Measurements from ENCODE around the gene PLA1A.
A peak's percentile ranks its signal among the peaks of the same experiment; 100 is the strongest.
"Not testable (repeated sequence)": the region's sequence is repeated elsewhere in the genome, so short reads cannot be mapped to it uniquely, and the experiment has no call there.

Gene PLA1A, protein sequence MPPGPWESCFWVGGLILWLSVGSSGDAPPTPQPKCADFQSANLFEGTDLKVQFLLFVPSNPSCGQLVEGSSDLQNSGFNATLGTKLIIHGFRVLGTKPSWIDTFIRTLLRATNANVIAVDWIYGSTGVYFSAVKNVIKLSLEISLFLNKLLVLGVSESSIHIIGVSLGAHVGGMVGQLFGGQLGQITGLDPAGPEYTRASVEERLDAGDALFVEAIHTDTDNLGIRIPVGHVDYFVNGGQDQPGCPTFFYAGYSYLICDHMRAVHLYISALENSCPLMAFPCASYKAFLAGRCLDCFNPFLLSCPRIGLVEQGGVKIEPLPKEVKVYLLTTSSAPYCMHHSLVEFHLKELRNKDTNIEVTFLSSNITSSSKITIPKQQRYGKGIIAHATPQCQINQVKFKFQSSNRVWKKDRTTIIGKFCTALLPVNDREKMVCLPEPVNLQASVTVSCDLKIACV

DNA sequence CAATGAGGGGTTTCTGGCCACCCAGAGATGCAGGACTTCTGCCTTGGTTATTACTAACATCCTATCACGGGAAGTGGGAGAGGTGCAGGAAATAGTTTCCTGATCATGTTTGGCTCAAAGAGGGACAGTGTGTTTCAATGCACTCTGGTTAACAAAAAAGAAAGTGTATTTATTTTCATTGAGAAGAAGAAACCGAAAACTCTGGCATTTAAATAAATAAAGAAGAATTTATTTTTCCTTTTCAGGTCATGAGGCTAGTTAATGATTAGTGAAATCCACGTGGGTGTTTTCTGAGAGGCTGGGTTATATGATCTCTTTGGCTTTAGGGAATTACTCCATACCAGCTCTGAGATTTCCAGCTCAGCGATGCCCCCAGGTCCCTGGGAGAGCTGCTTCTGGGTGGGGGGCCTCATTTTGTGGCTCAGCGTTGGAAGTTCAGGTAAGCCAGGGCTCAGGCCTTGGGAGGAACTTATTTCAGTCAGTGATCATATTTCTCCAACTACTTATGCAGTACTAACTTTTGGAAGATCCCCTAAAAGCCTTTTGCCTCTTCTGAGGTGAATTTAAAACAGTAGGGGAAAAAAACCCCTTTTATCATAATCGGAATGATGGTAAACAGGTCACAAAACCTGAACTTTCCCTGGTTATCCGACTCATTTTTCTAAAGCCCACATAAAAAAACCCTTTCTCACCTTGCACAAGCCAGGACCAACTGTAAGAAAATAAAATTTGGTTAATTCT lies at the start of gene PLA1A:
PLA1A (plus strand) TSS at position 338 of the 741 bp plus-strand sequence; CDS start at position 367, 29 bp downstream.
- DNase-seq = no peak

DNA sequence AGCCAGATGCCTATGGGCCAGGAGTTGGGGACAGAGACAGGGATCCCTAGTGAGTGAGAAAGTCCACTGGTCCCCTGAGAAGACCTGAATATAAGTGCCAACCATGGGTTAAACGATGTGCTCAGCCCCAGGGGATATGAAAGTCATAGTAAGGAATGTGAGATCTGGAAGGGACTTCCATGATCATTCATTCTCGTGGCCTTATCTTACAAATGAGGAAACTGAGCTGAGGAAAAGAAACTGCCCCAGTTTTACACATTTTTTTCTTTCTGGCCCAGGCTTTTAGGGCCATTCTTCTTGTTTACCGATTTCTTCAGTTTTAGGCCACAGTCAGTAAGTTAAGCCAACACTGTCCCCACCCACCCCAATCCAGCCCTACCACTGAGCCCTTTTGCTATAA lies 49.3 kb upstream of the PLA1A start:
- DNase-seq = no peak

DNA sequence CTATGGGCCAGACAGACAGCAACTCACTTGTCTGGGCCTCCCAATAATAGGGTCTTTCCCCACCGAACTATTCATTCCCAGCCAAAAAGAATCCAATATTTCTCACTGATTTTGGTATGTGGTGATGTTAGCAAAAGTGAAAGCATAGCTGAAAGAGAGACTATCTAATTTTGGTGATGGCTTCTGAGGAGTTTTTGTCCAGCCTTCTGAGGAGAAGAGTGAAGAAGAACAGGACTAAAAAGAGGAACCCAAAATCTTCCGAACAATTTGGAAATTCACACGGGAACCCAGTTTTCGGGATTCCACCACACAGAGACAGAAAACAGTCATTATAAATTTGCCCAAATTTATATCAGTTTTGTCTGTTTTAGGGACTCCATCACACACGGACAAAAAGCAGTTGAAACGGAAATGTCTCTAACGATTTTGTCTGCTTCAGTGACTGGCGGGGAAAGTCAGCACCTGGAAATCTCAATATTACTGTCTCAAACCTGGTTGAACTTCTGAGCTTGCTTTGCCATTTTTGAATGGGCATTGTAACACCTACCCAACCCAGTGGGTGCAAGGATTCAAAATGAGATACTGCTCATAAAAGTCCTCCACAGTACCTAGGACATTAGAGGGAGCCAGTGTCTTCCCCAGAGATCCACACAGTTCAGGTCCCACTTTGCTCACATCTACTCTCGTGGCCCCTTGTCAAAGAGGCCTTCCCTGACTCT lies 47.3 kb upstream of the PLA1A start:
- DNase-seq = no peak

DNA sequence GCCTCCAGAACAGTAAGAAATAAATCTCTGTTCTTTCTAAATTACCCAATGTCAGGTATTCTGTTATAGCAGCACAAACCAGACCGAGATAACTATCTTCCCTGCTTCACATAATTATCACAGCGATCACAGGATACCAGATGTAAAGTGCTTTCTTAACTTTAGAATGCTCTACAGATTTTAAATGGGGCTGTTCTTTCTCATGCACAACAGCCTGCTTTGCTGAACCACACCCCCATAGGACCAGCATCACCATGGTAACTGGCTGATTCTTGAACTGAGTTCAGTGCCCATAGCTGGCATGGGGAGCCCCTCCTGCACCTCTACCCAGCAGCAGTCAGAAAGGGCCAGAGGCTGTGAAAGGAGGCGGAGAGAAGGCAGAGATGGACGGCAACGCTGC lies 46.1 kb upstream of the PLA1A start:
- DNase-seq = no peak

DNA sequence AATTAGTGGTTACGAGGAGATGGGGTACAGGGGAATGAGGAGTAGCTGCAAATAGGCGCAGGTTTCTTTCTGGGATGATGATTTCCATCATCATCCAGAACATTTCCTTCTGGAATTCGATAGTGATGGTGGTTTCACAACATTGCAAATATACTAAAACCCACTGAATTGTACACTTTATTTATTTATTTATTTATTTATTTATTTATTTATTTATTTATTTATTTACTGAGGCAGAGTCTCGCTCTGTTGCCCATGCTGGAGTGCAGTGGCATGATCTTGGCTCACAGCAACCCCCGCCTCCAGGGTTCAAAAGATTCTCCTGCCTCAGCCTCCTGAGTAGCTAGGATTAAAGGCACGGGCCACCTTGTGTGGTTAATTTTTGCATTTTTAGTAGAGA lies 44.8 kb upstream of the PLA1A start:
- DNase-seq = not testable (repeated sequence)

DNA sequence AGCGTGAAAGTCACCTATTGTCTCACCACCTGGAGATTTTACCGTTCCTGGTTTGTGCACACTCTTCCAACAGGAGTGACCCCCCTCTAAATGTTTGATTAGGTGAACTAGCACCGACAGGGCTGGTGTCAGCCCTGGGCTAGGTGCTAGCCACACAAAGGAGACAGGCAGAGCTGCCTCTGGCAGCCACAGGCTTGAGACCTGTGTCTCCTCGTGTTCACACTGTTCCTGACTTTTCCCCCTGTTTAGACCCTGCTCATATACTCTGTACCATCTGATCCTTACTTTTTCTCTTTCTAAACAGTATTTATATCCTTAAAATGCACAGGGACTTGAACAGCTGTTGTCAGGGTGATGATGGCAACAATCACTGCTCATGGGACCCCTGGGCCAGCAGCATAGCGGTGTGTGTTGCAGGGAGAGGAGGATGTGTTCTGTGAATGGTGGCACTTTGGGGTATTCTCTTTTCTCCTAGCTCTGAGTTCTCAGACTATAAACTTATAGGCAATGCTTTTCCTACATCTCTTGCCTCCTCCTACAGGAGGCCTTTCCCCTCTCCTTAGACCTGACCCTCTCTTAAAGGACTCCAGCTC lies 43.8 kb upstream of the PLA1A start:
- no peak for DNase-seq

DNA sequence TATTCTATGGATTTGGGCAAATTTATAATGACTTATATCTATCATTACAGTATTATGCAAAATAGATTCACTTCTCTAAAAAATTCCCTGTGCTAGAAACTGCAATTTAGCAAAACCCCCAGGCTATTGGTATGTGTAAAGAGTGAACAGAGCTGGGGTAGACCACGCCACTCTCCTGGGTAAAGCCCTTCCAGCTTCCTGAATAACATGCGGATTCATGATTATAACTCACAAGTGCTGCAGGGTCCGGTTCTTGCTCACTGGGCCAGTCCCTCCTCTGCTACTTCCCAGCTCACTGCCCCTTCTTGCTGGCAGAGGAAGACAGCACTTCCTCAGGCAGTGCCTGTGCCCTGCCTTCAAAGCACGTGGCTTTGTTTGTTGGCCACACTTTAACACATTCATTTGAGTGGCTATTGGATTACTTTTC lies 42.4 kb upstream of the PLA1A start:
- DNase-seq = no peak

DNA sequence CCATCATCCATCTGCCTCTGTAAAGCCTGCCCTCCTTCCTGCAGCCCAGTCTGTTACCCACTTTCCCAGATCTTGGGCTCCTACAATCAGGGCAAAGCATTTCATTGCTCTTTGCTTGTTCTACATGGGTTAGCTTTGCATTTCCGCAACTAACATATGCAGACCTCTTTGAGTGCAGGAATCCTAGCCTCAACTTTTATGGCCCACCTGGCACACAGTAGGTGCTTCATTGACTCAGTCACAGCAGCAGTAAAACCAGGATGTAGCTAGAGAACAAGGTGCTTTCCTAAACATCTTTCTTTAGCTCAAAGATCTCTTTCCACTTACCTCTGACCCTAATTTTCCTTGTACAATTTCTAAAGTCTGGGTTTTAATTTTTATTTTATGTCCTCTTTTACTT lies 41.8 kb upstream of the PLA1A start:
- DNase-seq = no peak

DNA sequence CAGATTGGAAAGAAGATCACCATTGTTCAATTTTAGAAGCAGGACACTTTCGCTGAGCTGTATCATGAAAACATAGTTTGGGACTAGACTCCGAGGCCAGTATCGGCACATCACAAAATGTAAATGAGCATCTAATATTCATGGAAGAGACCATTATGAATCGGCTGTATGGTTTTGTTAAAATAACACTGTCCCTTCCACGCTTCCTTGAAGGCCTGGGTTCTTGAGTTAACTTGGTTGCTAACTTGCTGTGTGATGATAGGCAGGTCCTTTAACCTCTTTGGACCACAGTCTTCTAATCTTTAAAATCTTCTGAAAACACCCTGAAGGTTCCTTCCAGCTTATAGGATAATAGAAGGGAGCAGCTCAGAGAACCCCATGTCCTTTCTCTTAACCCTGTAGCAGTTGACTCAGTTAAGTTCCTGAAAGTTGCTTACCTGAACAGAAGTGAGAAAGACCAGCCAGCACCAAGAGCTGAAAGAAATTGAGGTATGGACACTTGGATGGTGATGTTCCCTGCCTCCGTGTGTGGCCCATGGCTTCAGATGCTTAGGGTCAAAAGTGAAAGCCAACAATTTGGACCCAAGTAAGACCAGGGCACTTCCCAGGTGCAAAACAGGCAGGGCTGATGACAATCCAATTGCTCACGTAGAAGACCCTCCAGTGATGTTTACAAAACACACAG lies 40.4 kb upstream of the PLA1A start:
- DNase-seq = no peak

DNA sequence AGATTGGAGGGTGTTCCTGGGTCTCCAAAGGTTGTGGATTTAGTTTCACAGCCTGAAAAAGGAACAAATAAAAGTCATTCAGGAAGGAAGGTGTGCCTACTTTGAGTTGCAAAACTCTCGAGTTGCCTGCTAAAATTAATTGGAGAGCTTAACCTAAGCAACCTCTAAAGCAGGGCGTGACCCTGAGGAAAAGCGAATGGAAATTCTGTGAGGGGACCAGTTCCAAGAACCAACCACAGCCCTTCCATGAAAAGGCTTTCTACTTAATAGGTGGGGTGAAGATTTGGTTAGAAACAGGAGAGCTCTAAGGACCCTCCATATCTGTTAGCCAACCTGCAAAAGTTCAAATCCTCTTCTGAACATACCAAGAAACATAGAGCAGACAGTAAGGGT lies 39.8 kb upstream of the PLA1A start:
- DNase-seq = no peak

DNA sequence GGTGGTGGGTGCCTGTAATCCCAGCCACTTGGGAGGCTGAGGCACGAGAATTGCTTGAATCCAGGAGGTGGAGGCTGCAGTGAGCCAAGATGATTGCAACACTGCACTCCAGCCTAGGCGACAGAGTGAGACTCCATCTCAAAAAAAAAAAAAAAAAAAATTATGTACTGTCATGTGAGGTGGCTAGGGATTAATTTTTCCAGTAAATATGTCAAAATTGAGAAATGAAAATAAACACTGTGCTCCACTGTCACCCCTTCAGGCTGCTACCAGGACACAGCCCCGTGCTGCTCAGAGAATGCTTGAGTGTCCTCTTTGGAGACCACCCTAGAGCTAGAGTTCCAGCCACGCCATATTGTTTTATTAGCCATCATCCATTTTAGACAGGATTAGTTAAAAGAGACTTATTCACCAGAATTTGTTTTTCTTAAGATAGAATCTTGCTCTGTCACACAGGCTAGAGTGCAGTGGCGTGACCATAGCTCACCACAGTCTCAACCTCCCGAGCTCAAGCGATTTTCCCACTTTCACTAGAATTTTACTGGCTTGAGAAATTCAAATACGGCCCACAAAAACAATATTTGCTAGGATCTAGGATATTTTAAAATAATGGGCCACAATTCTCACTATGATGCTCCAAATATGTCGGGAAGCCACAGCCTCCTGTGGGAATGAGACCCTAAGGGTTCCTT lies 38.9 kb upstream of the PLA1A start:
- no peak for DNase-seq

DNA sequence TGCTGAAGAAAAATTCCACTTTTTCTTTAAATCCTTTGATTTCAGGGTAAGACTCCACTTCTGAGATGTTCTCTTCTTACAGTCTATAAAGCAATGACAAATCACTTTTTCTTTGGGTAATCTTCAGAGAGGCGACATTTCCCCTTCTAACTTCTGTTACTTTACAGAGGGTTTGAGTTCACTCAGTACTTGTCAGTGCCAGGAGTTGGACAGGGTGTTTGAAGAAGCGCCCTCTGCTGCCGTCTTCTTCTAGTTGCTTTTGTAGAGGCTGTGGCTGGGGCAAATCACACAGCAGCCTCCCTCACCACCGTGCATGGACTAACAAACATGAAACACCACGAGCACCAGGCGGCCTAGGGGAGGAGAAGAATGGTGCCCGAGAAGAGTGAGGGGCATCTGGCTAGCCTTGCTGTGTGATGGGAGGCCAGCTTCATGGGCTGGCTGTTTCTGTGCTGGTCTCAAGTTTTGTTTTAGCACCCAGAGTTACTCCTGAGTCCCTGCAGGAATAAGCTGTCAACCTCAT lies 38.2 kb upstream of the PLA1A start, which contains the start of gene CD80:
CD80 (minus strand) TSS at position 174 of the 523 bp plus-strand sequence. CDS start 1,886 bp downstream, outside the sequence.
- DNase-seq = peak; percentile 63 to 66

DNA sequence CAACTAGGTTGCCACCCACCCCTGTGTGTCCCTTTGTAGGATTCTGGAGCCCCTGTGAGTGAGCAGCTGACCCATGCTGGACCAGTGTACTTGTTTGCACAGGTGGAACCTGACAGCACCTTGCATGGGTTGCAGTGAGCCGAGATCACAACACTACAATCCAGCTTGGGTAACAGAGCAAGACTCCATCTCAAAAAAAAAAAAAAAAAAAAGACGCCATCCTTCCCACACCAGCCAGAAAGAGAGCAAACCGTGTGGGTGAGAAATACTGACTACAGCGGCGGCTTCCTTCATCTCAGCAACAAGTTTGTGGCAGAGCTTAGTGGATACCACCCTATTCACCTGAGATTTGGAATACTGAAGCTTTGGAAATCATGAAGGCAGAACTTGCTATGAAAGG lies 37.5 kb upstream of the PLA1A start:
- DNase-seq = no peak

DNA sequence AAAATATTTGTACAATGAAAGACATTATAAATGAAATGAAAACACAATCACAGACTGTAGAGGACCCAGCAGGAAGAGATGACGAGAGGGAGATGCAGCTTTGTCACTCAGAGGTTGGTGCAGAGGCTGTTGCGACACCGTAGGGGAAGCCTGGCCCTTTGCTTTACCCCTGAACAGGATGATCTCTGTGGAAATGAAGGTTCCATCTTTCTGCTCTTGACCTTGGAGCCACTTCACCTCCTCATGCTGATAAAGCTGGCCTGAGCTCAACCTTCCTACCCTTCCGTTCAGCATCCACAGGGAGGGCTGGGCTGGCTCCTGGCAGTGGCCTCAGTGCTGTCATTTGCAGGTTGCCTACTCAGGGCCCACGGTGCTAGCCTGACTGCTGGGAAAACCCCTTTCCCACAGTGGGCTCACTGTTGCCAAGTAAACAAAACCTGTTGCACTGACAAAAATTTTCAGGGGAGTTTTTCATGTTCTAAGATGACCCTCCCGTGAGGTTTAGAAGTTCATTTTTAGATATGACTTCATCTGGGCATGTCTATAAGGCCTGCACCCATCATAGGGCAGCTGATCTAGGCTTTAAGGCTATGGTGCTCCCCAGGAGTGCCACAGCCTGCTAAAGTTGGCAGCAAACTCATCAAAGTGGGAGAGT lies 35.3 kb upstream of the PLA1A start:
- DNase-seq = peak; percentile 21 to 43

DNA sequence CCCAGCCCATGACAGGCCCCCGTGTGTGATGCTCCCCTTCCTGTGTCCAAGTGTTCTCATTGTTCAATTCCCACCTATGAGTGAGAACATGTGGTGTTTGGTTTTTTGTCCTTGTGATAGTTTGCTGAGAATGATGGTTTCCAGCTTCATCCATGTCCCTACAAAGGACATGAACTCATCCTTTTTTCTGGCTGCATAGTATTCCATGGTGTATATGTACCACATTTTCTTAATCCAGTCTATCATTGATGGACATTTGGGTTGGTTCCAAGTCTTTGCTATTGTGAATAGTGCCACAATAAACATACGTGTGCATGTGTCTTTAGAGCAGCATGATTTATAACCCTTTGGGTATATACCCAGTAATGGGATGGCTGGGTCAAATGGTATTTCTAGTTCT lies 34.4 kb upstream of the PLA1A start:
- DNase-seq = not testable (repeated sequence)

DNA sequence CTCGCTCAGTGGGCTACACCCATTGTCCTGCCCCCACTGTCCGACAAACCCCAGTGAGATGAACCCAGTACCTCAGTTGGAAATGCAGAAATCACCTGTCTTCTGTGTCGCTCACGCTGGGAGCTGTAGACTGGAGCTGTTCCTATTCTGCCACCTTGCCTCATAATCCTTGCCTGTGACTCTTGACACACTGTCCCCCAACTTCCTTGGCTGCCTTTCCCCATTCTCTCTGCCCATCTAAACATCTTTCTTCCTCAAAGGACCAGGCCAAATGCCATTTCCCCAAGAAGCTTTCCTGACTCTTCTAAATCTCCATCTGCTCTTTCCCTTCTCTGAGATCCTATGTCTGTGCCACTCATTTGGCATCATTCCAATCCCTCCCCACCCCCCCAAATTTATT lies 28.5 kb upstream of the PLA1A start:
- DNase-seq = no peak

DNA sequence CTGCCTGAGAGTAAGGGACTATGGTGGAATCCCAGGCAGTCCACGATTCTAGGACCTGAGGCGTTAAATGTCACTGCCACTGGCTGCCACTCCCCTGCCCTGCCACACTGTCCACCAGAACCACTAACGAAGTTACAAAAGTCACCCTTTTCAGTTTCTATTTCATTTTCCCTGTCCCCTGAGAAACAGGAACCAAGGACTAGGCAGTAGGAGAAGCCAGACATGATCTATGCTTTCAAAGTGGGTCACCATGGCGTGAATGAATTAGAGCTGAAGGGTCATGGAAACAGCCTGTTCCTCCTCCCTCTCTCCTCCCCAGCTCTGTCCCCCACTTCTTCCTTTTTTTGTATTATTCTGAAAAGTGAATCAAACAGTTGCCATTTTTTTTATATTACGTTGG lies 27.5 kb upstream of the PLA1A start:
- DNase-seq = no peak

DNA sequence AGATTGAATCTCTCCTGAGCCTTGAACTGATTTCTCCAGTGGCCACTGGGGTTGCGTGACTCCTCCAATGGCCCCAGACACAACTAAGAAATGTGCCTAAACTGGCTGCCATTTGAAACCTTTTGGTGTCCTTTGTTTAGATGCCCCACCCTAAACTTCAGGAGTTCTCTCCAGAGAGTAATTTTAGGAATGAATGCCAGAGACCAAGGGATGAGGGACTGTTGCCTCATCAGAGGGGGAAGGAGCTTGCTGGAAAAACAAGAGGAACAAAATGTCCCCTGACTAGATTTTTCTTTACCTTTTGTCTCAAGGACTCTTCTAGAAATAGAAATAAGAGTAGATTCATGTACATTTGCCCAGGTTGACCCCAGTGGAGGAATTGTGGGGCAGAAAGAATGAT lies 26.5 kb upstream of the PLA1A start:
- DNase-seq = no peak

DNA sequence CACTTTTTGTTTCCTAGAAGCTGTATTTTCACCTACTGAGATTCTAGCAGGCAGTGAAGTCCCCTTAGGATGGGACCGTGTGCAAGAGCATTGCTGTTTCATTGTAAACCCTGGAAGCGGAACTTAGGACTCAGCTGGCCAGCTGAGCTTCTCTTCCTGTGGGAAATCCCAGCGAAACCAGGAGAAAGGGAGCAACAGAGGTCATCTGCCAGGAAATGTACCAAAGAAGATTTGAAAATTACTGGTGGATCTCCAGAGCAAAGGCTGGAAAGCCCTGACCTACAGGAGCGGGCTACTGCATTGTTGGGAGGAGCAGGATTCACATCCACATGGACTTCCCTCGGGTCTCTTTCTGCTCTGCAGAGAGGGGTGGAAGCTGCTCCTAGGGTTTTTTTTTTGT lies 26.0 kb upstream of the PLA1A start:
- no peak for DNase-seq

DNA sequence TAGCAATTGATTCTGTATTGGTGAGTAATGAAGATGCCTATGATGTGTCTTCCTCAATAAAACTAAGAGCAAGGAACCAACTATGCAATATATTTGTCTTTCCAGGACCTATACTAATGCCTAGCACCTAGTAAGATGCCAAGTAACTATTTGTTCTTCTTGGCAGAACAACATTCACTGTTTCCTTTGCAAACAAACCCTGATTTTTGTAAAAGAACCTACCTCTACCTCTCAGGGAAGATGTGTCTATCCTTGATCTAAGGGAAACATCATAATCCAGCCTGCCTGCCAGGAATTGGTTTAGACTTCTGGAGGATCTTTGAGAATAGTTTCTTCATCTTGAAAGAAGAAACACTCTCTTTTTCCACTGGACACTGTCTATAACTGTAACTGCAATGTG lies 22.2 kb upstream of the PLA1A start:
- no peak for DNase-seq

Data from stimulated activated CD4-positive, alpha-beta T cell treated with anti-CD3 and anti-CD28 coated beads, Interleukin-2, amount 100 ng/mL, for 24 hours (primary cell).